Fibroblast of pulmonary artery (primary cell): ENCODE data around the gene CHRM4.

Source experiments
- DNase-seq: peaks from one replicate; pipeline ENCODE4 v3.0.0-alpha.2; 2010; ENCODE audit warnings: low read depth
- H3K4me3 ChIP-seq: replicated peaks from 2 replicates; pipeline ENCODE4 v1.5.1; 2011; ENCODE audit warnings: low read depth, mild to moderate bottlenecking, control low read depth, low read length, moderate library complexity
- CTCF ChIP-seq: IDR thresholded peaks from 2 replicates; pipeline ENCODE4 v1.5.1; 2011; ENCODE audit warnings: mild to moderate bottlenecking, control low read depth, low read length, inconsistent platforms; ENCODE audit errors: missing control alignments

CHRM4 gene

GRCh38 chr11:46367916-46368267 is 23.7 kb downstream of the CHRM4 start:
- no peak for TF ChIP-seq CTCF
- no peak overlapping the region for H3K4me3 ChIP-seq

GRCh38 chr11:46367244-46367915 is 24.2 kb downstream of the CHRM4 start:
- H3K4me3 ChIP-seq = no peak overlapping the region
- peak; percentile 72 for TF ChIP-seq CTCF
- peak; percentile 57 for DNase-seq

More at GRCh38 chr11:46367916-46368267, 23.7 kb downstream of the CHRM4 start:
- no peak for DNase-seq

GRCh38 chr11:46366661-46367161 is 24.9 kb downstream of the CHRM4 start:
- no peak for TF ChIP-seq CTCF
- H3K4me3 ChIP-seq = no peak overlapping the region
- no peak for DNase-seq

GRCh38 chr11:46366260-46366659 is 25.3 kb downstream of the CHRM4 start:
- H3K4me3 ChIP-seq = no peak overlapping the region
- no peak for TF ChIP-seq CTCF
- no peak for DNase-seq

- H3K4me3 ChIP-seq = no peak overlapping the region
- DNase-seq = no peak
- no peak for TF ChIP-seq CTCF
These were observed 26.8 kb downstream of the CHRM4 start for GRCh38 chr11:46364791-46365190.

- DNase-seq = no peak
- TF ChIP-seq CTCF = no peak
- no peak overlapping the region for H3K4me3 ChIP-seq
These were observed 27.5 kb downstream of the CHRM4 start for GRCh38 chr11:46364056-46364455.

- DNase-seq = no peak
- no peak for TF ChIP-seq CTCF
- no peak overlapping the region for H3K4me3 ChIP-seq
These were observed 28.0 kb downstream of the CHRM4 start for GRCh38 chr11:46363455-46364005.
